Calu3 (cell line): ENCODE data around the gene OR5L1. TPM values are rescaled to one million over a fixed set of nuclear protein-coding genes. Genes with fewer than 3 reads are reported as not detected.

ENCODE experiments used
- Bru-seq: library from RNA; stranded (reverse); fragments of 400-500 nt; gene quantifications from one replicate; lab custom pipeline; 2021; lab: Mats Ljungman, UMichigan
- BruChase-seq, 2 experiments: library from RNA; stranded (reverse); fragments of 400-500 nt; gene quantifications; one replicate each; lab custom pipeline; 2021; lab: Mats Ljungman, UMichigan
- BruUV-seq: library from RNA; stranded (reverse); fragments of 400-500 nt; replicated peaks from 2 replicates; lab custom pipeline; 2021; lab: Mats Ljungman, UMichigan
- CTCF ChIA-PET: fragments of 300-600 bp; sonication (Branson Sonifier 250); formaldehyde crosslinking; loops from one replicate; lab custom pipeline; 2022; ENCODE audit warnings: antibody characterized with exemption; lab: Charles Lee
- DNase-seq: peaks from one replicate; pipeline ENCODE4 v3.0.0; 2022
- H3K27ac Mint-ChIP-seq: one replicate; pipeline ENCODE4 v1.8.0; 2022; ENCODE audit warnings: mixed read lengths; ENCODE audit not compliant: unreplicated experiment
- H3K27me3 Mint-ChIP-seq: one replicate; pipeline ENCODE4 v1.8.0; 2022; ENCODE audit warnings: mixed read lengths; ENCODE audit not compliant: unreplicated experiment
- H3K36me3 Mint-ChIP-seq: one replicate; pipeline ENCODE4 v1.8.0; 2022; ENCODE audit warnings: mild to moderate bottlenecking, moderate library complexity, mixed read lengths; ENCODE audit not compliant: insufficient read depth, unreplicated experiment
- H3K4me1 Mint-ChIP-seq: one replicate; pipeline ENCODE4 v1.8.0; 2022; ENCODE audit warnings: mild to moderate bottlenecking, low read depth, mixed read lengths; ENCODE audit not compliant: unreplicated experiment
- H3K4me3 Mint-ChIP-seq: one replicate; pipeline ENCODE4 v1.8.0; 2022; ENCODE audit warnings: mild to moderate bottlenecking, low read depth, moderate library complexity, mixed read lengths; ENCODE audit not compliant: unreplicated experiment
- H3K9me3 Mint-ChIP-seq: one replicate; pipeline ENCODE4 v1.8.0; 2022; ENCODE audit warnings: low read depth, mixed read lengths; ENCODE audit not compliant: unreplicated experiment
- CTCF ChIP-seq: fragments of 200-600 bp; IDR thresholded peaks from one replicate; pipeline ENCODE4 v1.8.0; 2022; ENCODE audit warnings: antibody characterized with exemption; ENCODE audit not compliant: unreplicated experiment
- intact Hi-C: fragments of 100-400 bp; cut with micrococcal nuclease; formaldehyde crosslinking; loops from one replicate; pipeline ENCODE4 v1.10.0; 2022; ENCODE audit not compliant: unreplicated experiment
- long read RNA-seq: library from polyadenylated mRNA; stranded (forward); transcript quantifications from one replicate; pipeline ENCODE4 v2.0.0, GENCODE V29; 2022
- total RNA-seq: library from RNA; stranded (reverse); gene quantifications from 2 replicates; pipeline ENCODE4 v1.2.3, GENCODE V29; 2022

The OR5L1 gene
- total RNA-seq = not detected in 2 replicates
- not detected for Bru-seq, nascent RNA
- BruChase-seq, experiment 1, labeled RNA remaining after a 6-hour chase = not detected
- not detected for BruChase-seq, experiment 2, labeled RNA remaining after a 2-hour chase
- long read RNA-seq = 0 reads

GRCh38 chr11:55811067-55811466, at the start of gene OR5L1:
Gene OR5L1, plus strand, starts transcription at chr11:55811367. Its CDS starts 100 bp downstream, at chr11:55811467.
- Mint-ChIP-seq H3K9me3 (peaks cover 21% of the 10 kb centered on the region), H3K27me3 (no peaks in the 10 kb centered on the region), H3K4me3 (no peak within 1 kb of the TSS), H3K4me1 (no peaks in the 10 kb centered on the region), H3K36me3 (no peaks in the 10 kb centered on the region), H3K27ac (no peak within 1 kb of the TSS)
- no TSS peak for BruUV-seq
- CTCF ChIA-PET = no interaction called here
- intact Hi-C loops = no loop called here
- DNase-seq = no peak
- no peak for TF ChIP-seq CTCF

- CTCF ChIA-PET = no interaction called here
- H3K4me1 Mint-ChIP-seq = no peaks in the 10 kb centered on the region
- no peak for TF ChIP-seq CTCF
- H3K4me3 Mint-ChIP-seq = no peak within 1 kb of the TSS
- H3K27ac Mint-ChIP-seq = no peak within 1 kb of the TSS
- intact Hi-C loops = no loop called here
- H3K27me3 Mint-ChIP-seq = no peaks in the 10 kb centered on the region
- BruUV-seq = no TSS peak
- DNase-seq = no peak
- no peaks in the 10 kb centered on the region for H3K36me3 Mint-ChIP-seq
- H3K9me3 Mint-ChIP-seq = peaks cover 11% of the 10 kb centered on the region
These were observed 38.0 kb upstream of the OR5L1 start, which contains the start of gene OR5D13 for GRCh38 chr11:55773138-55773537. Gene OR5D13, plus strand, starts transcription at chr11:55773438. Its CDS starts 0 bp downstream, at chr11:55773438.

- CTCF ChIA-PET = no interaction called here
- Mint-ChIP-seq H3K27ac (no peak overlapping the region), H3K4me1 (no peaks in the 10 kb centered on the region), H3K36me3 (no peaks in the 10 kb centered on the region), H3K4me3 (no peak overlapping the region), H3K9me3 (peaks cover 15% of the 10 kb centered on the region), H3K27me3 (no peaks in the 10 kb centered on the region)
- intact Hi-C loops = no loop called here
- DNase-seq = no peak
- BruUV-seq = no TSS peak
- no peak for TF ChIP-seq CTCF
These were observed 19.6 kb upstream of the OR5L1 start for GRCh38 chr11:55791606-55792005.

- H3K4me3 Mint-ChIP-seq = no peak overlapping the region
These were observed 17.8 kb upstream of the OR5L1 start for GRCh38 chr11:55793321-55793720.

More at GRCh38 chr11:55793321-55793720, 17.8 kb upstream of the OR5L1 start:
- CTCF ChIA-PET = no interaction called here
- Mint-ChIP-seq H3K36me3 (no peaks in the 10 kb centered on the region), H3K9me3 (peaks cover 9% of the 10 kb centered on the region), H3K4me1 (no peaks in the 10 kb centered on the region), H3K27ac (no peak overlapping the region), H3K27me3 (no peaks in the 10 kb centered on the region)
- no peak for DNase-seq
- intact Hi-C loops = no loop called here
- no TSS peak for BruUV-seq
- no peak for TF ChIP-seq CTCF
